Thyroid gland (tissue), 4 donors: ENCODE results near the gene ADAMTS16. TPM values are rescaled to one million over a fixed set of nuclear protein-coding genes. Genes with fewer than 3 reads are reported as not detected.

Experiments used
- DNase-seq, 2 donors: peaks; one replicate each; pipeline ENCODE4 v3.0.0-alpha.2; 2019
- H3K27ac ChIP-seq, 3 donors: fragments of 200-600 bp; sonication (generic); 1 replicate in 2 of 3; 2 replicates in 1 of 3; pipeline ENCODE4 v1.5.1; 2016 to 2019; ENCODE audit warnings: mild to moderate bottlenecking in 1 of 3, moderate library complexity in 1 of 3
- H3K27me3 ChIP-seq: fragments of 200-600 bp; sonication (generic); one replicate; pipeline ENCODE4 v1.5.1; 2019
- H3K36me3 ChIP-seq, 2 donors: fragments of 200-600 bp; sonication (generic); one replicate each; pipeline ENCODE4 v1.5.1; 2016 to 2019
- H3K4me1 ChIP-seq, 2 donors: fragments of 200-600 bp; sonication (generic); one replicate each; pipeline ENCODE4 v1.5.1; 2017 to 2019
- H3K4me3 ChIP-seq, 3 donors: fragments of 200-600 bp; sonication (generic); replicated peaks in 1 of 3; 1 replicate in 2 of 3; 2 replicates in 1 of 3; pipeline ENCODE4 v1.5.1; 2016; ENCODE audit warnings: mild to moderate bottlenecking in 1 of 3
- H3K9me3 ChIP-seq: fragments of 200-600 bp; sonication (generic); one replicate; pipeline ENCODE4 v1.5.1; 2017
- CTCF ChIP-seq, 6 experiments: fragments of 200-600 bp in 3 of 6; fragments of 450-650 bp in 3 of 6; sonication (generic) in 3 of 6; IDR thresholded peaks; one replicate each; pipeline ENCODE4 v1.5.1; 2016 to 2019; ENCODE audit warnings: antibody characterized with exemption in 6 of 6, mild to moderate bottlenecking in 2 of 6, inconsistent platforms in 1 of 6, moderate library complexity in 1 of 6
- POLR2A ChIP-seq, 2 donors: fragments of 450-650 bp; IDR thresholded peaks; one replicate each; pipeline ENCODE4 v1.6.1; 2017; ENCODE audit warnings: antibody characterized with exemption in 2 of 2, mild to moderate bottlenecking in 2 of 2, moderate library complexity in 1 of 2
- WGBS, 2 donors: methylation state at CpG; one replicate each; pipeline ENCODE4 v1.1.5; 2017; 5-methylcytosine and 5-hydroxymethylcytosine counted together
- intact Hi-C: fragments of 100-400 bp; cut with DNase I; formaldehyde crosslinking; loops from one replicate; pipeline ENCODE4 v1.15.1; 2023
- total RNA-seq, 4 donors: library from RNA; depleted of rRNA; stranded (reverse); fragments of >200 nt; gene quantifications; one replicate each; pipeline ENCODE4 v1.2.3, GENCODE V29; 2016

The ADAMTS16 gene
- total RNA-seq, 4 donors from 2014 or later = 0.11 to 1.0 (median 0.16) TPM

- Histone ChIP-seq H3K27ac (no peak overlapping the region), H3K4me1 (no peaks in the 10 kb centered on the region), H3K4me3 (no peak overlapping the region), H3K36me3 (no peaks in the 10 kb centered on the region), H3K9me3 (no peaks in the 10 kb centered on the region), H3K27me3 (no peaks in the 10 kb centered on the region)
- TF ChIP-seq CTCF (IDR thresholded peaks at IDR 0.05) (no peak), POLR2A (IDR thresholded peaks at IDR 0.05) (no peak)
- WGBS, 2 donors = 86 to 88% methylated on average over 12 of the region's 12 CpGs
- intact Hi-C loops = no loop called here
- DNase-seq = no peak
Observed at GRCh38 chr5:5276951-5277517, 136.9 kb downstream of the ADAMTS16 start.

GRCh38 chr5:5278201-5278814 lies 138.2 kb downstream of the ADAMTS16 start:
- Histone ChIP-seq H3K36me3 (no peaks in the 10 kb centered on the region), H3K4me3 (no peak overlapping the region), H3K27ac (no peak overlapping the region), H3K4me1 (no peaks in the 10 kb centered on the region), H3K27me3 (no peaks in the 10 kb centered on the region), H3K9me3 (no peaks in the 10 kb centered on the region)
- 84 to 91% methylated on average over 4 of the region's 4 CpGs for WGBS, 2 donors
- intact Hi-C loops = no loop called here
- TF ChIP-seq CTCF (IDR thresholded peaks at IDR 0.05) = no peak
- no peak for TF ChIP-seq POLR2A (IDR thresholded peaks at IDR 0.05)
- no peak for DNase-seq

- Histone ChIP-seq H3K27ac (no peak overlapping the region), H3K36me3 (no peaks in the 10 kb centered on the region)
- 70 to 73% methylated on average over 3 of the region's 3 CpGs for WGBS, 2 donors
Observed at GRCh38 chr5:5278815-5279381, 138.8 kb downstream of the ADAMTS16 start.

GRCh38 chr5:5285906-5286305 lies 145.8 kb downstream of the ADAMTS16 start:
- H3K4me3 ChIP-seq = no peak overlapping the region
- H3K36me3 ChIP-seq = no peaks in the 10 kb centered on the region
- no peaks in the 10 kb centered on the region for H3K9me3 ChIP-seq
- DNase-seq = no peak
- TF ChIP-seq CTCF (IDR thresholded peaks at IDR 0.05) (no peak), POLR2A (IDR thresholded peaks at IDR 0.05) (no peak)
- no peak overlapping the region for H3K27ac ChIP-seq
- no peaks in the 10 kb centered on the region for H3K27me3 ChIP-seq
- intact Hi-C loops = no loop called here
- H3K4me1 ChIP-seq = no peaks in the 10 kb centered on the region
- 94 to 96% methylated on average over 3 of the region's 3 CpGs for WGBS, 2 donors

More at GRCh38 chr5:5278815-5279381, 138.8 kb downstream of the ADAMTS16 start:
- H3K4me1 ChIP-seq = no peaks in the 10 kb centered on the region
- intact Hi-C loops = no loop called here
- DNase-seq = no peak
- TF ChIP-seq POLR2A (IDR thresholded peaks at IDR 0.05) = no peak
- TF ChIP-seq CTCF (IDR thresholded peaks at IDR 0.05) = no peak
- no peak overlapping the region for H3K4me3 ChIP-seq
- no peaks in the 10 kb centered on the region for H3K9me3 ChIP-seq
- no peaks in the 10 kb centered on the region for H3K27me3 ChIP-seq

- no peak for TF ChIP-seq CTCF (IDR thresholded peaks at IDR 0.05)
- TF ChIP-seq POLR2A (IDR thresholded peaks at IDR 0.05) = no peak
- Histone ChIP-seq H3K4me1 (no peaks in the 10 kb centered on the region), H3K27me3 (no peaks in the 10 kb centered on the region), H3K4me3 (no peak overlapping the region), H3K27ac (no peak overlapping the region), H3K9me3 (no peaks in the 10 kb centered on the region), H3K36me3 (no peaks in the 10 kb centered on the region)
- WGBS, 2 donors = 89 to 90% methylated on average over 9 of the region's 9 CpGs
- DNase-seq = no peak
- intact Hi-C loops = no loop called here
Observed at GRCh38 chr5:5287419-5287818, 147.3 kb downstream of the ADAMTS16 start.
